Measurements from ENCODE around the gene LRP2.

- TF ChIP-seq YY1 (IDR thresholded peaks at IDR 0.05; ENCODE audit: insufficient read depth, insufficient read length) (no peak), ZNF274 (IDR thresholded peaks at IDR 0.05; ENCODE audit: low read depth, low read length) (no peak)
Measured at GRCh38 chr2:169354244-169354643, 8.1 kb downstream of the LRP2 start.
